Measurements from ENCODE around the gene EXT2.

- TF ChIP-seq EZH2phosphoT487 (IDR thresholded peaks at IDR 0.05; ENCODE audit: borderline replicate concordance, low read length) (no peak), CTCF (IDR thresholded peaks at IDR 0.05; ENCODE audit: low read depth, low read length, poor library complexity, severe bottlenecking) (no peak)
These were observed 45.6 kb upstream of the EXT2 start for GRCh38 chr11:44049832-44050231.

Measured in DOHH2 (cell line).